Loucy (cell line): ENCODE data around the gene TENM4.

Experiments used
- H2AFZ ChIP-seq: fragments of 200-600 bp; sonication (generic); 2 replicates; pipeline ENCODE4 v1.6.0; 2016; ENCODE audit warnings: antibody characterized with exemption, mild to moderate bottlenecking, low read length, moderate library complexity
- H3F3A ChIP-seq: fragments of 200-600 bp; 2 replicates; pipeline ENCODE4 v1.6.0; 2016; ENCODE audit warnings: antibody characterized with exemption, low read depth, mild to moderate bottlenecking
- H3K27me3 ChIP-seq: fragments of 200-600 bp; sonication (generic); 2 replicates; pipeline ENCODE4 v1.6.1; 2014; ENCODE audit warnings: low read length, mild to moderate bottlenecking; ENCODE audit not compliant: insufficient read depth, poor library complexity, severe bottlenecking
- H3K36me3 ChIP-seq: fragments of 200-600 bp; sonication (generic); 2 replicates; pipeline ENCODE4 v1.6.1; 2016; ENCODE audit warnings: low read length; ENCODE audit not compliant: insufficient read depth
- H3K4me1 ChIP-seq: fragments of 200-600 bp; sonication (generic); 2 replicates; pipeline ENCODE4 v1.5.1; 2014; ENCODE audit warnings: low read length, mild to moderate bottlenecking; ENCODE audit not compliant: insufficient read depth, poor library complexity, severe bottlenecking
- H3K4me2 ChIP-seq: fragments of 200-600 bp; sonication (generic); 2 replicates; pipeline ENCODE4 v1.6.0; 2014; ENCODE audit warnings: antibody characterized with exemption, low read length, low read depth, mild to moderate bottlenecking; ENCODE audit not compliant: poor library complexity, severe bottlenecking
- H3K4me3 ChIP-seq: fragments of 200-600 bp; sonication (generic); 2 replicates; pipeline ENCODE4 v1.5.1; 2014; ENCODE audit warnings: low read length, mild to moderate bottlenecking, mixed read lengths; ENCODE audit not compliant: poor library complexity, severe bottlenecking
- H3K79me2 ChIP-seq: fragments of 200-600 bp; sonication (generic); 2 replicates; pipeline ENCODE4 v1.6.1; 2014; ENCODE audit warnings: low read length; ENCODE audit not compliant: insufficient read depth
- H3K9ac ChIP-seq: fragments of 200-600 bp; sonication (generic); 2 replicates; pipeline ENCODE4 v1.6.0; 2014; ENCODE audit warnings: mild to moderate bottlenecking, low read depth, low read length, moderate library complexity; ENCODE audit not compliant: poor library complexity, severe bottlenecking
- H3K9me2 ChIP-seq: fragments of 200-600 bp; sonication (generic); replicated peaks from 2 replicates; pipeline ENCODE4 v1.6.1; 2016; ENCODE audit warnings: low read depth, low read length, mixed read lengths
- H3K9me3 ChIP-seq: fragments of 200-600 bp; sonication (generic); 2 replicates; pipeline ENCODE4 v1.6.1; 2014; ENCODE audit warnings: mild to moderate bottlenecking, antibody characterized with exemption, low read length, low read depth; ENCODE audit not compliant: insufficient read depth
- H4K20me1 ChIP-seq: fragments of 200-600 bp; sonication (generic); 2 replicates; pipeline ENCODE4 v1.6.0; 2014; ENCODE audit warnings: antibody characterized with exemption, low read length, mild to moderate bottlenecking; ENCODE audit not compliant: insufficient read depth, poor library complexity, severe bottlenecking
- CTCF ChIP-seq: fragments of 200-600 bp; sonication (generic); conservative IDR thresholded peaks from 2 replicates; pipeline ENCODE4 v1.5.1; 2014; ENCODE audit warnings: mild to moderate bottlenecking, antibody characterized with exemption, low read length
- EZH2phosphoT487 ChIP-seq: fragments of 200-600 bp; IDR thresholded peaks from 2 replicates; pipeline ENCODE4 v1.6.1; 2018; ENCODE audit warnings: antibody characterized with exemption, mild to moderate bottlenecking, moderate library complexity, borderline replicate concordance

Gene TENM4

DNA sequence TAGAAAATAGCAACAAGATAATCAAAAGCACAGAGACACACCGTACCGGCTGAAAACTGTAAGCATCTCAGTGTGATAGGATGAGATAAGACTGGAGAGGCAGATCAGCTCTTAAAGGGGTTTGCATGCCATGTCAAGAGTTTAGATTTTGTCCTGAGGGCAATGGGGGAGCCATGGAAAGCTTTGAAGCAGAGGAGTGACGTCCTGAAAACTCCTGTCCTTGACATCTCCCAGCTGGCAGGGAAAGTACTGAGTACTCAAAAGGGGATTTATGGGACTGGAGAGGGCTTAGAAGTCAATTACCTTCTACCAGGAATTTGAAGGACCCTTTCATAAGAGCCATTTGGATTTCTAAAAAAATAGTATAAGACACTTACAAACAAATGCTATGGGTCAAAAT is 445.7 kb downstream of the TENM4 start:
- H3K4me3 ChIP-seq, result no peak overlapping the region
- H3K4me1 ChIP-seq, result no peaks in the 10 kb centered on the region
- H3K4me2 ChIP-seq, result no peak overlapping the region
- H3K9me2 ChIP-seq, result no peaks in the 10 kb centered on the region
- H3K27me3 ChIP-seq, result no peaks in the 10 kb centered on the region
- H3K9ac ChIP-seq, result no peak overlapping the region
- no peaks in the 10 kb centered on the region for H3K36me3 ChIP-seq
- no peaks in the 10 kb centered on the region for H4K20me1 ChIP-seq
- H2AFZ ChIP-seq, result no peak overlapping the region
- TF ChIP-seq EZH2phosphoT487 (no peak), CTCF (no peak)
- no peaks in the 10 kb centered on the region for H3K9me3 ChIP-seq
- H3F3A ChIP-seq, result no peaks in the 10 kb centered on the region
- H3K79me2 ChIP-seq, result no peaks in the 10 kb centered on the region

GRCh38 chr11:78993802-78994430 is 446.9 kb downstream of the TENM4 start:
- Histone ChIP-seq H3F3A (no peaks in the 10 kb centered on the region), H3K9me3 (no peaks in the 10 kb centered on the region), H3K9me2 (no peaks in the 10 kb centered on the region), H3K4me1 (no peaks in the 10 kb centered on the region), H3K4me3 (no peak overlapping the region), H3K27me3 (no peaks in the 10 kb centered on the region), H3K36me3 (no peaks in the 10 kb centered on the region), H2AFZ (no peak overlapping the region), H3K4me2 (no peak overlapping the region), H3K79me2 (no peaks in the 10 kb centered on the region), H3K9ac (no peak overlapping the region), H4K20me1 (no peaks in the 10 kb centered on the region)
- no peak for TF ChIP-seq CTCF
- TF ChIP-seq EZH2phosphoT487, result no peak

DNA sequence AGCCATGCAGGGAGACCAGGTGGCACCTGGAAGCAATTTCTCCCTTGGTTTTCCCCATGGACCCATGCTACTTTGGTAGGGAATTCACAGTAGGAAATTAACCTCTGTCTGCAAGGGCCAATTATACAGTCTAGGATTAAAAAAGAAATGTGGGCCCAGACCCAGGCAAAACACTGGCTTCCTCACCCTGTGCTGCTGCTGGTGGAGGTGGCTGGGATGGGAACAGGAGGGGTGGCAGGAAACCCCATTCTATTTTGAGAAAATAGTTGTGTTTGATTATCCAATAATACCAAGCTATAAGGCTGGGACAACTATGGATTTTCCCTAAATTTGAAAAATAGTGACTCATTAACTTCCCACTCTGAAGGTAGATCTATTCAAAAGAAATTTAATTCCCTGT is 449.1 kb downstream of the TENM4 start:
- no peak for TF ChIP-seq EZH2phosphoT487
- TF ChIP-seq CTCF, result no peak
- no peaks in the 10 kb centered on the region for H3K36me3 ChIP-seq
- no peaks in the 10 kb centered on the region for H3K4me1 ChIP-seq
- no peaks in the 10 kb centered on the region for H3K79me2 ChIP-seq
- no peaks in the 10 kb centered on the region for H3F3A ChIP-seq
- no peaks in the 10 kb centered on the region for H3K9me3 ChIP-seq
- no peak overlapping the region for H3K4me3 ChIP-seq
- H3K4me2 ChIP-seq, result no peak overlapping the region
- H4K20me1 ChIP-seq, result no peaks in the 10 kb centered on the region
- H3K9me2 ChIP-seq, result no peaks in the 10 kb centered on the region
- H3K27me3 ChIP-seq, result no peaks in the 10 kb centered on the region
- H2AFZ ChIP-seq, result no peak overlapping the region
- H3K9ac ChIP-seq, result no peak overlapping the region
